Activated CD4-positive, CD25-positive, alpha-beta regulatory T cell (primary cell): Measurements from ENCODE around the gene NHERF1.

ENCODE experiments used
- DNase-seq, 4 experiments: peaks; one replicate each; lab custom pipeline; 2025; lab: John Stamatoyannopoulos, UW

Gene NHERF1

GRCh38 chr17:74808714-74809430 lies 60.4 kb downstream of the NHERF1 start:
- no peak for DNase-seq

DNA sequence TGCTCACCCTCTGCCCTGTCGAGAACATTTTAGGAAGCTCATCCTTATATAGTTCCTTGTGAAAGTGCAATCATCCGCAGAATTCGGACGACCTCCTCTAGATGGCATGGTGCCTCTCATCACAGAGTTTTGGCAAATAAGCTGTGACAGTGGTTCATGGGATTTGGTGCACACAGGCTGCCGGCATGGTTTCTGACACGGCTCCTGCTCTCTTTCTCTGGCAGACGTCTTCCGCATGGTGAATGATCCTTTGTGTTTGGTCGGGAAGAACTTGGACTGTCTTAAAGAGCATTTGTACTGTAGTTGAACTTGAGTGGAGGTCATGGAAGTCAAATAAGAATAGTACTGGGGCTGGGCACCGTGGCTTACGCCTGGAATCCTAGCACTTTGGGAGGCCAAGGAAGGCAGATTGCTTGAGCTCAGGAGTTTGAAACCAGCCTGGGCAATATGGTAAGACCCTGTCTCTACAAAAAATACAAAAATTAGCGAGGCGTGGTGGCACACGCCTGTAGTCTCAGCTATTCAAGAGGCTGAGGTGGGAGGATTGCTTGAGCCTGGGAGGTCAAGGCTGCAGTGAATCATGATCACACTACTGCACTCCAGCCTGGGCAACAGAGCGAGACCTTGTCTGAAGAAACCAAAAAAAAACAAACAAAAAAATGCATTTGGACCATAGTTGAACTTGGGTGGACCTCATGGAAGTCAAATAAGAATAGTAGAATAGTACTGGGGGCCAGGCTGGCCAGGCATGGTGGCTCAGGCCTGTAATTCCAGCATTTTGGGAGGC lies 62.5 kb downstream of the NHERF1 start:
- no peak for DNase-seq

DNA sequence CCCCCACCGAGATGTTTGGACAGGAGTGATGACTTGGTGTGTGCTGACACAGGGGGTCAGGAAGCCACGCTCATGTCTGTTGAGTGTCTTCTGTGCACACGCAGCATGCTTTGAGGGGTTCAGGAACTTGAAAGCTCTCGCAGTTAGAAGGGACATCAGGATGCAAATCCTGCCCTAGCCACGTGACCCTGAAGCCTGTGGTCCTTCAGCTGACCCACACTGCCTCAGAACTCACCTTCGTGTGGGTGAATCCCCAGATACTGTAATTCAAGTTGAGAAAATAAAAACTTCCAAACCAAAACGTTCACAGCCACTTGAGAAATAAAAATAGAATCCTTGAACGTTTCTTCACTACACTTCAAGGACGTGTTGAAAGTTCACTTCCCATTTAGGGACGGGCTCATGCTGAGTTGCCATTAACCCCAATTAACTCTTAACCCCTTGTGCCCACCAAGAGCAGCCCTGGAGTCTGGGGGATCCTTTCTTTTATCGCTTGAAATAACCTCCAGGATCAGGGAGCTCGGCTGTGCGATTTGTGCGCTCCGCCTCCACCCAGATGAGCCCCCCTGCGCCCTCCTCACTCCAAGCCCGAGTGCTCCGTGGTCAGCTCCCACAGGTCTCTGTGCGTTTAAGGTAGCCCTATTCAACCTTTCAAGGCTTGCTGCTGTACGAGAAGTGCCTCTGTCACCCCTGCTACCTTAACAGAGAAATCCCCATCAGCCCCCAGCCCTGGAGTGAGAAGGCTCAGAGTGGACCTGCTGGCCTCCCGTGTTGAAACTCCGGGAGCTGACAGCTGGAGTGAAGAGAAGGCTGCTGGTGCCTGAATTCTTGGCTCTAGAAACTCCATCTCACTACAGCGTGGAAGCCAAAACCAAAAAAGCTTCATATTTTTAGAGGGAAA lies 63.9 kb downstream of the NHERF1 start:
- DNase-seq = no peak

- DNase-seq = no peak
Measured at GRCh38 chr17:74814453-74814852, 66.0 kb downstream of the NHERF1 start.

- DNase-seq = no peak
Measured at GRCh38 chr17:74815067-74815466, 66.6 kb downstream of the NHERF1 start.

DNA sequence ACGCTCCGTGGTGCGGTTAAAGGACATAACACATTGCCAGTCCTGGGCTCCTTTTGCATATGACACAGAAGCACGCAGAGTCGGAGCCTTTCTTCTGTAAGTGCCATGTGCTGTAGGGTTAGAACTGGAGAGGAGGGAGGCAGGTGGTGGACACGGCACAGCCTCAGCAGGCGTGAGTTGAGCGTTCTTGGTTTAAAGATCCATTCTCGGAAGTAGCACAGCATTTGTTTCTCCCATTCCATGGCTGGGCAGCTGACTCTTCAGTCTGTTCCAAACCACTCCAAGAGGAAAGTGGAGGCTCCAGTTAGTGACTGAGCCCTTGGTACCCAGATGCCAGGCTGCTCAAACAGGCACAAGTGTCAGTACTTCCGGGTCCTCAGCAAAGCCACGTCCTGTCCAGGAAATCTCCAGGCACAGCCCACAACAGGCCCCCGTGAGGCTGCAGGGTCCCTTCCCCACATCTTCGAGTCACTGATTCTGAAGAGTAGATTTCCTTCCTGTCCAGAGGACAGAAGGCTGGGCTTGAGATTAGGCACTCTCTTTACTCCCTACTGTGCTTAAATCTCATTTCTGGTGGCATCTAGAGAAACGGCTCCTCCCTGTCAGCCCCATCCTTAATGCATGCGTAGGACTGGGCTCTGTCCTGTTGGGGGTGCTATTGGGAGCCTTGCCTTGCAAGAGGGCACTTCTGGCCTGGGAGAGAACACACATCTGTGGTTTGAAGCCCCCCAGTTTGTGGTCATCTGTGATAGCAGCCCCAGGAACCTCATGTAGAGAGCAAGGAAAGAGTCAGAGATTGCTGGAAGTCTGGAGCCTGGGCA lies 67.3 kb downstream of the NHERF1 start:
- DNase-seq = no peak

DNA sequence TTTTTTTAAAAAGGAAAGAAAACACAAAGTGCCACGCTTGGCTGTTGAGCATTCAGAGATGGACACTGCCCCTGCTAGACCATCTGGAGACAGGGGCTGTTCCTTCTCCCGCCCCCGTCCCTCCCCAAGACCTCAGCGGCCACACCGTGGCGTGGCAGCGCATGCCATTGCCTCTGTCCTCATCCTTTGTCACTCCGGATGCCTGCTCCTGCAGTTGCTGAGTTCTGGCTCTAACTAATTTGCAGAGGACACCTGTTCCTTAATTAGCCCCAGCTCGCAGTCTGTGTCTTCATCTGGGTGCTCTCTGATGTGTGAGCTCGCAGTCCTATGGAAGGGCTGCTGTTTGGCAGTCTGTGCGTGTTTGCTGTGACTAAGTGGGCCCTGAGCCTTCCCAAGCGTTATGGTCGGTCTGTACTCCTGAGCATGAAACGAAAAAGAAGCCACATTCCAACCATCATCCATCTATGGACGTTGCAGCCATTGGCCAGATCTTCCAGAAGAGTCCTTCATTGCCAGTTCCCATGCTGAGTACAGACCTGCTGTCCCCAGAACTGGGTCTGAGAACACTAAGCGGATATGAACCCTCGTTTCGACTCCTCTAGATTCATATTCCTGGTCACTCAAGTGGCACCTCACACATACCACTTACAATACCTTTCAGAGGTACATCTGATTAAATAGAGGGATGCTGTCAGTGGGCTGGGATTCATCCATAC lies 68.6 kb downstream of the NHERF1 start:
- no peak for DNase-seq

DNA sequence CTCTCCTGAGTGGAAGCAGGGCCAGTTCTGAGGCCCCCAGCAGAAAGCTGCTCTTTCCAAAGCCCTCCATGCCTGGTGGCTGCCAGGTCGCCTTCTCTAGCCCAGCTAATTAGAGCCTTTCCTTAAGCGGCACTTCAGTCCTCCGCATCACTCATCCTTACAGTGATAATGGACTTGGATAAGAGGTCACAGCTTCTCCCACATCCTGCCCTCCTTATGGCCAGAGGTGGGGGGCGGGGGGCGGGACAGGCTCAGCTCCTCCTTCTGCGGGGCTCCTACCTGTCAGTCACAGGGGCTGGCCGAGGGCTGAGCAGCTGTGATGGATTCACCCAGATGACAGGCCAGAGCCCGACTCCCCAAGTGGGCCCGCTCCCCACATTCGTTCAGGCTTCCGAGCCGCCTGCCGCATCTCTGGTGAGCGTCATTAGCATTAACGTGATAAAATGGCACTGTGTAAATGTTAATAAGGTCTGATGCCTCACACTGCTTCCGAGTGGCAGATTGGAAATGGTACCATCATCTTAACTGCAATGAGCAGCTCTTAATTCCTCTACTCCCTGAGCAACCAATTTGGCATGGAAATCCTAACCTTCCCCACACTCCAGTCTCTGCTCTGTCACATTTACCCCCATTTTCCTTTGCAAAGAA lies 70.0 kb downstream of the NHERF1 start:
- no peak for DNase-seq
